Measurements from ENCODE around the gene CD200. TPM values are rescaled to one million over a fixed set of nuclear protein-coding genes. Genes with fewer than 3 reads are reported as not detected.

The CD200 gene
- total RNA-seq, 4 donors from 2014 or later, result 7.2 to 22.9 (median 7.6) TPM

DNA sequence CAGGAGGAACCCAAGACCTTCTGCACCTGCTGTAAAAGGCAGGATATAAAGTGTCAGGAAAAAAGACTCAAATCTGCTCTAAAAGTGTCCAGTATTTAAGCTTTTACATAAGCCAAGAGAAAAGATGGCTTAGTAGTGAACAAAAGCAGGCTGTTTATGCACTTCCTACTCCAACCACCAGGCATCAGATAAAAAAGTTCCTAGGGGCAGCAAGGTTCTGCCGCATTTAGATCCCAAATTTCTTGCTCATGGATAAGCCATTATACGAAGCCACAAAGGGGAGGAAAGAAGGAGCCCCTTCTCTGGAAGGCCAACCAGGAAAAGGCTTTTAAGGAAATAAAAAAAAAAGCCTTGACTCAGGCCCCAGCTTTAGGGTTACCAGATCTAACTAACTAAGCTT, 28.3 kb upstream of the CD200 start:
- H3K36me3 ChIP-seq, result no peaks in the 10 kb centered on the region
- DNase-seq (ENCODE audit: extremely low spot score), result no peak
- intact Hi-C loops (cut with DNase I), result no loop called here
- WGBS, result 69% methylated on average over 2 of the region's 2 CpGs
- peak overlapping the region; percentile 41 to 58 (median 53) for H3K4me3 ChIP-seq
- no peaks in the 10 kb centered on the region for H3K27me3 ChIP-seq
- TF ChIP-seq POLR2A (IDR thresholded peaks at IDR 0.05; ENCODE audit: low read depth), result no peak
- TF ChIP-seq, protein P1, sequence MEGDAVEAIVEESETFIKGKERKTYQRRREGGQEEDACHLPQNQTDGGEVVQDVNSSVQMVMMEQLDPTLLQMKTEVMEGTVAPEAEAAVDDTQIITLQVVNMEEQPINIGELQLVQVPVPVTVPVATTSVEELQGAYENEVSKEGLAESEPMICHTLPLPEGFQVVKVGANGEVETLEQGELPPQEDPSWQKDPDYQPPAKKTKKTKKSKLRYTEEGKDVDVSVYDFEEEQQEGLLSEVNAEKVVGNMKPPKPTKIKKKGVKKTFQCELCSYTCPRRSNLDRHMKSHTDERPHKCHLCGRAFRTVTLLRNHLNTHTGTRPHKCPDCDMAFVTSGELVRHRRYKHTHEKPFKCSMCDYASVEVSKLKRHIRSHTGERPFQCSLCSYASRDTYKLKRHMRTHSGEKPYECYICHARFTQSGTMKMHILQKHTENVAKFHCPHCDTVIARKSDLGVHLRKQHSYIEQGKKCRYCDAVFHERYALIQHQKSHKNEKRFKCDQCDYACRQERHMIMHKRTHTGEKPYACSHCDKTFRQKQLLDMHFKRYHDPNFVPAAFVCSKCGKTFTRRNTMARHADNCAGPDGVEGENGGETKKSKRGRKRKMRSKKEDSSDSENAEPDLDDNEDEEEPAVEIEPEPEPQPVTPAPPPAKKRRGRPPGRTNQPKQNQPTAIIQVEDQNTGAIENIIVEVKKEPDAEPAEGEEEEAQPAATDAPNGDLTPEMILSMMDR (IDR thresholded peaks at IDR 0.05), result peak in 2 of 3 experiments; percentile 15 to 35
- no peak overlapping the region for H3K27ac ChIP-seq (replicated peaks in 1 of 4)
- H3K4me1 ChIP-seq, result peaks cover 7 to 27% (median 22%) of the 10 kb centered on the region in 4 donors
- no peaks in the 10 kb centered on the region for H3K9me3 ChIP-seq

DNA sequence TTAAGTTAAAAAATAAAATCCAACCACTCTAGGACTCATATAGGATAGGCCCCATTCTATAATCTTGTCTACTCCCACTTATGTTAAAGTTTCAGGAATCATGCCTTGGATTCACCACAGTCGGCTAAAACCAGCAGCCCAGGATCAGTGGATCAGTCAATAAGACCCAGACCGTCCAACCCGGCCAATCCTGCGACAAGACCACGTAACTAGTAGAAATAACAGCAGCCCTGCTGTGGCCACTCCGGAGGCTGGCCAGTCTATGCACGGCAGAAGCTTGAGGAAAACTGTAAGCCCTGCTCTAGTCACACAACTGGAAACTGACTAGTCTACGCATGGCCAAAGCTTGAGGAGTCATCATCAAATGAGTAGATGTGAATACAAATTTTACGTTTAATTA, 26.1 kb upstream of the CD200 start:
- Histone ChIP-seq H3K27ac (replicated peaks in 1 of 4) (no peak overlapping the region), H3K4me3 (no peak overlapping the region), H3K27me3 (no peaks in the 10 kb centered on the region), H3K4me1 (peaks cover 7 to 27% (median 22%) of the 10 kb centered on the region in 4 donors), H3K36me3 (no peaks in the 10 kb centered on the region), H3K9me3 (no peaks in the 10 kb centered on the region)
- TF ChIP-seq POLR2A (IDR thresholded peaks at IDR 0.05; ENCODE audit: low read depth), result no peak
- intact Hi-C loops (cut with DNase I), result no loop called here
- DNase-seq (ENCODE audit: extremely low spot score), result no peak
- WGBS, result 88% methylated on average over 9 of the region's 9 CpGs

DNA sequence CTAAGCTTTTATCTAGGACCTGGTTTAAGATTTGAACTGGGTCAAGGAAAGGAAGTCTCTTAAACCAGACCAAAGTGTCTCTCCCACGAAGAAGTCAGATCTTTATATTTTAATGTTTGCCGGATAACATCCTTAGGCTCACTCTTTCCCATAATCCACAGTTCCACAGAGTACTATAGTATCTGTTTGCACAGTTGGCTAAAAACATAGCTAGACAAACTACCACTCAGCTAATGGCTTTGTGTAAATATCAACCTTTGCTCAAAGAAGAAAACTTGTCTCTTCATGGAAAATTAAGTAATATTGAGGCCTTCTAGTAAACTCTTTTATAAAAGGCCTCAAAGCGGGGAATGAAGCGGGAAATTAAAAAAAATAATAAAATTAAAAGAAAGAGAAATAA, 25.4 kb upstream of the CD200 start:
- WGBS, result 72% methylated on average over 4 of the region's 4 CpGs
- TF ChIP-seq EP300 (IDR thresholded peaks at IDR 0.05), result no peak
- TF ChIP-seq POLR2A (IDR thresholded peaks at IDR 0.05; ENCODE audit: low read depth), result no peak
- Histone ChIP-seq H3K4me1 (peaks cover 7 to 27% (median 21%) of the 10 kb centered on the region in 4 donors), H3K27ac (replicated peaks in 1 of 4) (no peak overlapping the region), H3K4me3 (no peak overlapping the region), H3K9me3 (no peaks in the 10 kb centered on the region), H3K27me3 (no peaks in the 10 kb centered on the region), H3K36me3 (no peaks in the 10 kb centered on the region)
- intact Hi-C loops (cut with DNase I), result no loop called here
- no peak for DNase-seq (ENCODE audit: extremely low spot score)

DNA sequence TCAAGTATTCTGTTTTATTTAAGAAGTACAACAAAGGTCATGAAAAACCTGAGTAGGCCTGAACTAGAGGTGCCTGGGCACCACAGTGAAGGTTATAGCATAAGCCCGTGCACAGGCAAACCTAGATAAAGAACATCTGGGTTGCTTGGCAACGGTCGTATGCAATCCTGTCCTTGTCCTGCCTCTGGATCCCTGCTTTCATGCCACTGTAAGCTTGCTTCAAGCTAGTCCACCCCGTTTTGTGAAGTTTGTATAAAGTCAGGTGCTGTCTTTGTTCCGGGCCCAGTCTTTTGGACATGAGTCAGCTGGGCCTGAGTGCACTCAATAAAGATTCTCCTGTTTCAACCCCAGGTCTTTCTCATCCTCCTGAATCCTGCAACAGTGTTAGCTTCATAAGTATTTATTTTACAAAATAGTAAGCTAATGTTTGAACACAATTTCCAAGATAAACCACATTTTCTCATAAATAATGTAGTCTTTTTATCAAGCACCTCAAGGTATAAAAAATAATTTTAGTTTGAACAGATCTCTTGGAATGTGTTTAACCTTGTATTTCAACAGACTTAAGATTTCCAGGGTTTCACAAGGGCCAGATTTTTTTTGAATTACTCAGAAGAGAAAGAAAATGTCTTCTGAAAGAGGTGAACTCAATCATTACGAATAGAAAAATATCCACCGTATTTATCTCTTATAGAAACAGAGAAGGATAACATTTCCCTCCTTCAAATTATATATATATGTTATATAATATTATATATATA, 24.6 kb upstream of the CD200 start:
- Histone ChIP-seq H3K27ac (replicated peaks in 1 of 4) (no peak overlapping the region), H3K4me1 (peaks cover 7 to 20% (median 14%) of the 10 kb centered on the region in 4 donors), H3K9me3 (no peaks in the 10 kb centered on the region), H3K36me3 (no peaks in the 10 kb centered on the region), H3K4me3 (no peak overlapping the region), H3K27me3 (no peaks in the 10 kb centered on the region)
- no peak for DNase-seq (ENCODE audit: extremely low spot score)
- intact Hi-C loops (cut with DNase I), result no loop called here
- no peak for TF ChIP-seq POLR2A (IDR thresholded peaks at IDR 0.05; ENCODE audit: low read depth)
- no peak for TF ChIP-seq POLR2AphosphoS5 (IDR thresholded peaks at IDR 0.05)
- no peak for TF ChIP-seq EP300 (IDR thresholded peaks at IDR 0.05)
- TF ChIP-seq, protein P1 (IDR thresholded peaks at IDR 0.05), result no peak
- 47% methylated on average over 7 of the region's 7 CpGs for WGBS

DNA sequence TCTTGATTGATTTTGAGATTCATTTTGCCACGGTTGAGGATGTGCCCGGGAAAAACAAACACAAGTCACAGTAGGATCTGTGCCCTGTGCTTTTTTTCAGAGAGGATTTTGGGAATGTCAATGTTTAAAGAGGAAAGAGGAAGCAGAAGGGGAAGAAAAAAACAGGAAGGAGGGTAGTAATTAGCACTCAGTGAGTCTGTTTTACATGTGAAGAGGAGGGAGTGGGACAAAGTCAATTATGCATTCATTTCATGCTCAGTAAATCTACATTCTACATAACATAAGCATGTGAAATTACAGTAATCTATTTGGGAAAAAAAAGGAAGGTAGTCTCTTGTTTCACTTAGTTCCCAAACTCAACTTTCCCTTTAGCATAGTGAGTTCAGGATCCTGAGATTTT, 18.3 kb upstream of the CD200 start:
- Histone ChIP-seq H3K9me3 (no peaks in the 10 kb centered on the region), H3K4me3 (no peak overlapping the region), H3K27me3 (no peaks in the 10 kb centered on the region), H3K4me1 (peaks cover 0 to 7% (median 4%) of the 10 kb centered on the region in 4 donors), H3K27ac (replicated peaks in 1 of 4) (no peak overlapping the region), H3K36me3 (no peaks in the 10 kb centered on the region)
- TF ChIP-seq, protein P1 (IDR thresholded peaks at IDR 0.05), result no peak
- no peak for TF ChIP-seq EP300 (IDR thresholded peaks at IDR 0.05)
- no peak for DNase-seq (ENCODE audit: extremely low spot score)
- intact Hi-C loops (cut with DNase I), result no loop called here
- 72% methylated on average over 2 of the region's 2 CpGs for WGBS

DNA sequence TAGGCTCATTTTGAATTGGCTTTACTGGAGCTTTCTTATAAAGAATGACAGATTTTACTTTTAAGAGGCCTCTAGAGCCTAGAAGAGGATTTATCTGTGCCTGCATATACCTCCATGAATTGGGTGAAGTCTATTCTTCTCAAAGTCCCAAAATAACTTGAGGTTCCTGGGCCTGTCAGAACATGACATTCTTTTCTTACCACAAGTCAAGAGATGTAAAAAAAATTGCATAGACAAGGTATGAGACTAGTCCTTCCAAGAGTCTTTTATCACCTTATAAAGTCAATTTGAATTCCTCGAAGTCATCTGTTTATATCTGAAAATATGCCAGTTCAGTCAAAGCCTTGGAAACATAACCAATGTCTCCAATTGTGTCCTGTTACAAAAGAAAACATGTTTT, 17.2 kb upstream of the CD200 start:
- H3K4me3 ChIP-seq, result no peak overlapping the region
- 64% methylated on average over 1 of the region's 1 CpG for WGBS
- intact Hi-C loops (cut with DNase I), result no loop called here
- DNase-seq (ENCODE audit: extremely low spot score), result no peak
- TF ChIP-seq, protein P1 (IDR thresholded peaks at IDR 0.05), result no peak
- TF ChIP-seq EP300 (IDR thresholded peaks at IDR 0.05) (no peak), POLR2AphosphoS5 (IDR thresholded peaks at IDR 0.05) (no peak)
- H3K27ac ChIP-seq (replicated peaks in 1 of 4), result no peak overlapping the region
- no peaks in the 10 kb centered on the region for H3K9me3 ChIP-seq
- H3K36me3 ChIP-seq, result no peaks in the 10 kb centered on the region
- no peaks in the 10 kb centered on the region for H3K27me3 ChIP-seq
- peaks cover 0 to 10% (median 7%) of the 10 kb centered on the region in 4 donors for H3K4me1 ChIP-seq

Data from esophagus muscularis mucosa (tissue), 4 donors.